ENCODE data around the gene RAD54L2. TPM values are rescaled to one million over a fixed set of nuclear protein-coding genes. Genes with fewer than 3 reads are reported as not detected.

Gene RAD54L2, protein sequence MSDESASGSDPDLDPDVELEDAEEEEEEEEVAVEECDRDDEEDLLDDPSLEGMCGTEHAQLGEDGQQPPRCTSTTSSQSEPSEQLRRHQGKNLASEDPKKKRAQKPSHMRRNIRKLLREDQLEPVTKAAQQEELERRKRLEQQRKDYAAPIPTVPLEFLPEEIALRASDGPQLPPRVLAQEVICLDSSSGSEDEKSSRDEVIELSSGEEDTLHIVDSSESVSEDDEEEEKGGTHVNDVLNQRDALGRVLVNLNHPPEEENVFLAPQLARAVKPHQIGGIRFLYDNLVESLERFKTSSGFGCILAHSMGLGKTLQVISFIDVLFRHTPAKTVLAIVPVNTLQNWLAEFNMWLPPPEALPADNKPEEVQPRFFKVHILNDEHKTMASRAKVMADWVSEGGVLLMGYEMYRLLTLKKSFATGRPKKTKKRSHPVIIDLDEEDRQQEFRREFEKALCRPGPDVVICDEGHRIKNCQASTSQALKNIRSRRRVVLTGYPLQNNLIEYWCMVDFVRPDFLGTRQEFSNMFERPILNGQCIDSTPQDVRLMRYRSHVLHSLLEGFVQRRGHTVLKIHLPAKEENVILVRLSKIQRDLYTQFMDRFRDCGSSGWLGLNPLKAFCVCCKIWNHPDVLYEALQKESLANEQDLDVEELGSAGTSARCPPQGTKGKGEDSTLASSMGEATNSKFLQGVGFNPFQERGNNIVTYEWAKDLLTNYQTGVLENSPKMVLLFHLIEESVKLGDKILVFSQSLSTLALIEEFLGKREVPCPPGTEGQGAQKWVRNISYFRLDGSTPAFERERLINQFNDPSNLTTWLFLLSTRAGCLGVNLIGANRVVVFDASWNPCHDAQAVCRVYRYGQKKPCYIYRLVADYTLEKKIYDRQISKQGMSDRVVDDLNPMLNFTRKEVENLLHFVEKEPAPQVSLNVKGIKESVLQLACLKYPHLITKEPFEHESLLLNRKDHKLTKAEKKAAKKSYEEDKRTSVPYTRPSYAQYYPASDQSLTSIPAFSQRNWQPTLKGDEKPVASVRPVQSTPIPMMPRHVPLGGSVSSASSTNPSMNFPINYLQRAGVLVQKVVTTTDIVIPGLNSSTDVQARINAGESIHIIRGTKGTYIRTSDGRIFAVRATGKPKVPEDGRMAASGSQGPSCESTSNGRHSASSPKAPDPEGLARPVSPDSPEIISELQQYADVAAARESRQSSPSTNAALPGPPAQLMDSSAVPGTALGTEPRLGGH (N-terminal part only)
- polyA plus RNA-seq = 1.0 and 7.4 TPM in 2 replicates

DNA sequence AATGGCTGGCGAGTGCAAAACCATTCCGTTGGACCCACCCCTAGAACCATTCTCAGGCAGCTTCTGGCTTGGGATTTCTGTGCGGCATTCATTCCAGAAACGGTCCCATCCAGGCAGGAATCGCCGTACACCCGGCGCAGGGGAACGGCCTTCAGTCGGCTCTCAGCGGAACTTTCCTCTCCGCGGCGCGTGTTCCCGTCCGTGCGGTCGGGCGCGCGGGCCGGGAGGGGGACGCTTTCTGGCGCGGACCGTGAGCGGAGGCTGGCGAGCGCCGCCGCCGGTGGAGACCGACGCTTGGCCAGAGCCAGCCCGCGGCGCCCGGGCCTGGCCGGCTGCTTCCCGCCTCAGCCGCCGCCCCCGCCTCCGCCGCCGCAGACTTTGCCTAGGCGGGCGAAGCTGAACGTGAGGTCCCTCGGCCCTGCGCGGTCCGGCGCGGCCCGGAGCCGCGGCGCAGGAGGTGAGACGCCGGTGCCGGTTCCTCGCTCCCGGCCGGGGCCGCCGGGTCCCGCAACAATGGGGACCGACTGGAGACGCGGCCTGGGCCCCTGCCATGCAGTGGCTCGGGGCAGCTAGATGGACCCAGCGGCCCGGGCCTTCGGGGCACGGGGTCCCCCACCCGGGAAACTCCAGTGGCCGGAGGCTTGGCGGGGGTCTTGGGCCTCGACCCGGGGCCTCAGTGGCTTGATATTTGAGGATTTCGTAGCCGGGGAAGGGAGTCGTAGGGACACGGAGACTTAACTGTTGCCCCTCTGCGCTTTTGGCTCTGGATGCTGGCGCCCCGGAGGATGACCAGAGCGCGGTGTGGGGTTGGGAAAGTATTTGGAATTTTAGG lies at the start of gene RAD54L2:
TSS of gene RAD54L2 (plus strand) at position 261 of the 832 bp plus-strand sequence. CDS start 51,702 bp downstream, outside the sequence.

Other genes with a start within 250 kb of the RAD54L2 start
- gene MANF, start 153.4 kb upstream of the RAD54L2 start, polyA plus RNA-seq = 85.3 and 119 TPM in 2 replicates
- 1.2 and 2.7 TPM in 2 replicates for gene RBM15B, start 147.4 kb upstream of the RAD54L2 start, polyA plus RNA-seq
- 4.6 and 5.7 TPM in 2 replicates for gene DCAF1, start 38.7 kb upstream of the RAD54L2 start, polyA plus RNA-seq
- gene TEX264, start 132.5 kb downstream of the RAD54L2 start, polyA plus RNA-seq = 27.6 and 38.0 TPM in 2 replicates
- 0.50 TPM in 1 of 2 replicates, not detected in the other for gene GRM2, start 168.3 kb downstream of the RAD54L2 start, polyA plus RNA-seq
- gene IQCF6, start 240.5 kb downstream of the RAD54L2 start, polyA plus RNA-seq = not detected in 2 replicates